Stomach (tissue), 9 donors: ENCODE measurements around the gene COIL. TPM values are rescaled to one million over a fixed set of nuclear protein-coding genes. Genes with fewer than 3 reads are reported as not detected.
"Not testable (repeated sequence)": the region's sequence is repeated elsewhere in the genome, so short reads cannot be mapped to it uniquely, and the experiment has no call there.

Source experiments
- DNase-seq, 2 donors: peaks; one replicate each; pipeline versions ENCODE4 v3.0.0 to v3.0.0-alpha.2; 2013 to 2019
- H3K27ac ChIP-seq, 5 donors: fragments of 200-600 bp in 4 of 5; sonication (generic) in 4 of 5; one replicate each; pipeline ENCODE4 v1.5.1; 2013 to 2019; ENCODE audit warnings: mild to moderate bottlenecking in 1 of 5, moderate library complexity in 1 of 5
- H3K27me3 ChIP-seq, 3 donors: fragments of 200-600 bp; sonication (generic); one replicate each; pipeline ENCODE4 v1.5.1; 2017 to 2019; ENCODE audit warnings: mixed run types in 1 of 3
- H3K36me3 ChIP-seq, 4 donors: fragments of 200-600 bp; sonication (generic); 1 replicate in 3 of 4; 2 replicates in 1 of 4; pipeline ENCODE4 v1.5.1; 2016 to 2019
- H3K4me1 ChIP-seq, 4 donors: fragments of 200-600 bp; sonication (generic); one replicate each; pipeline ENCODE4 v1.5.1; 2016 to 2019
- H3K4me3 ChIP-seq, 4 donors: fragments of 200-600 bp; sonication (generic) in 3 of 4; one replicate each; pipeline ENCODE4 v1.5.1; 2016 to 2019; ENCODE audit warnings: mild to moderate bottlenecking in 1 of 4
- H3K9me3 ChIP-seq, 4 donors: fragments of 200-600 bp; sonication (generic); one replicate each; pipeline ENCODE4 v1.5.1; 2016 to 2019
- CTCF ChIP-seq, 7 experiments: fragments of 450-650 bp in 4 of 7; fragments of 200-600 bp in 3 of 7; sonication (generic) in 3 of 7; IDR thresholded peaks; one replicate each; pipeline ENCODE4 v1.5.1; 2016 to 2019; ENCODE audit warnings: antibody characterized with exemption in 7 of 7, control low read depth in 2 of 7, mild to moderate bottlenecking in 1 of 7
- EP300 ChIP-seq: sonication (generic); formaldehyde crosslinking; IDR thresholded peaks from one replicate; pipeline ENCODE4 v1.6.1; 2017; ENCODE audit warnings: antibody characterized with exemption
- POLR2A ChIP-seq, 4 donors: fragments of 450-650 bp; IDR thresholded peaks; one replicate each; pipeline ENCODE4 v1.6.1; 2016; ENCODE audit warnings: antibody characterized with exemption in 4 of 4, control low read depth in 2 of 4, mild to moderate bottlenecking in 1 of 4, moderate library complexity in 1 of 4
- POLR2AphosphoS5 ChIP-seq, 3 donors: sonication (generic); formaldehyde crosslinking; IDR thresholded peaks; one replicate each; pipeline ENCODE4 v1.6.1; 2016; ENCODE audit warnings: antibody characterized with exemption in 3 of 3
- WGBS, 5 donors: extraction: QIAGEN DNeasy Blood & Tissue Kit in 3 of 5; methylation state at CpG; one replicate each; pipeline versions ENCODE4 v1.1.5 to v1.1.7; 2013 to 2018; 5-methylcytosine and 5-hydroxymethylcytosine counted together
- intact Hi-C: fragments of 100-400 bp; cut with DNase I; formaldehyde crosslinking; loops from one replicate; pipeline ENCODE4 v1.15.1; 2023; ENCODE audit warnings: low total_unique reads
- polyA plus RNA-seq, 3 donors: library from polyadenylated mRNA; stranded (reverse); fragments of 200-250 nt; gene quantifications; one replicate each; pipeline ENCODE4 v1.2.3, GENCODE V29; 2013
- total RNA-seq, 5 donors: library from RNA; depleted of rRNA; stranded (reverse); fragments of >200 nt; gene quantifications; one replicate each; pipeline versions ENCODE4 v1.1.0 to v1.2.3, GENCODE V29; 2014 to 2016
- donor health status: healthy with polysubstance abuse.
- donor health status: Bipolar disorder and iron deficiency.
- donor health status: healthy.

The COIL gene
- total and polyA plus RNA-seq, 8 donors = 2.3 to 23.1 (median 12.1) TPM

- TF ChIP-seq POLR2AphosphoS5 (IDR thresholded peaks at IDR 0.05) (no peak), EP300 (no peak), POLR2A (IDR thresholded peaks at IDR 0.05) (no peak), CTCF (IDR thresholded peaks at IDR 0.05) (no peak)
- no peaks in the 10 kb centered on the region for H3K27me3 ChIP-seq
- peaks cover 11 to 71% (median 53%) of the 10 kb centered on the region in 4 donors for H3K36me3 ChIP-seq
- no peak for DNase-seq
- H3K4me3 ChIP-seq = no peak overlapping the region
- 70 to 85% (median 77%) methylated on average over 3 of the region's 3 CpGs for WGBS, 5 donors
- intact Hi-C loops = no loop called here
- H3K4me1 ChIP-seq = peaks cover 7 to 15% (median 10%) of the 10 kb centered on the region in 4 donors
- no peak overlapping the region for H3K27ac ChIP-seq
- no peaks in the 10 kb centered on the region for H3K9me3 ChIP-seq
These were observed 22.5 kb upstream of the COIL start for GRCh38 chr17:56983366-56983765.

GRCh38 chr17:56982312-56982711 is 21.5 kb upstream of the COIL start:
- Histone ChIP-seq H3K27me3 (no peaks in the 10 kb centered on the region), H3K4me1 (peaks cover 8 to 17% (median 15%) of the 10 kb centered on the region in 4 donors), H3K27ac (no peak overlapping the region), H3K36me3 (peaks cover 11 to 62% (median 45%) of the 10 kb centered on the region in 4 donors), H3K9me3 (no peaks in the 10 kb centered on the region), H3K4me3 (no peak overlapping the region)
- no peak for DNase-seq
- intact Hi-C loops = no loop called here
- 82 to 92% (median 87%) methylated on average over 8 of the region's 8 CpGs for WGBS, 5 donors
- no peak for TF ChIP-seq EP300
- no peak for TF ChIP-seq POLR2A (IDR thresholded peaks at IDR 0.05)
- TF ChIP-seq POLR2AphosphoS5 (IDR thresholded peaks at IDR 0.05) = no peak
- TF ChIP-seq CTCF (IDR thresholded peaks at IDR 0.05) = no peak

- WGBS, 5 donors = 90 to 100% (median 95%) methylated on average over 12 of the region's 12 CpGs
- DNase-seq, H3K27ac ChIP-seq, H3K4me3 ChIP-seq, H3K27me3 ChIP-seq, intact Hi-C loops, H3K9me3 ChIP-seq: not testable (repeated sequence)
- Histone ChIP-seq H3K4me1 (peaks cover 11 to 26% (median 19%) of the 10 kb centered on the region in 4 donors), H3K36me3 (peaks cover 4 to 44% (median 31%) of the 10 kb centered on the region in 4 donors)
These were observed 19.7 kb upstream of the COIL start for GRCh38 chr17:56980526-56980925.

- H3K4me1 ChIP-seq = peaks cover 11 to 26% (median 19%) of the 10 kb centered on the region in 4 donors
- intact Hi-C loops = no loop called here
- peak overlapping the region in 2 of 5 donors; percentile 73 to 80 for H3K27ac ChIP-seq
- no peaks in the 10 kb centered on the region for H3K9me3 ChIP-seq
- 46 to 58% (median 49%) methylated on average over 3 of the region's 3 CpGs for WGBS, 5 donors
- H3K4me3 ChIP-seq = peak overlapping the region in 1 of 4 donors; percentile 56
- H3K27me3 ChIP-seq = no peaks in the 10 kb centered on the region
- TF ChIP-seq POLR2AphosphoS5 (IDR thresholded peaks at IDR 0.05) (no peak), EP300 (no peak), CTCF (IDR thresholded peaks at IDR 0.05) (no peak), POLR2A (IDR thresholded peaks at IDR 0.05) (no peak)
- H3K36me3 ChIP-seq = peaks cover 0 to 30% (median 19%) of the 10 kb centered on the region in 4 donors
- no peak for DNase-seq
These were observed 18.2 kb upstream of the COIL start for GRCh38 chr17:56979091-56979480.

GRCh38 chr17:56978441-56979090 is 17.7 kb upstream of the COIL start:
- TF ChIP-seq CTCF (IDR thresholded peaks at IDR 0.05) (no peak), EP300 (no peak), POLR2AphosphoS5 (IDR thresholded peaks at IDR 0.05) (no peak), POLR2A (IDR thresholded peaks at IDR 0.05) (no peak)
- H3K27me3 ChIP-seq = no peaks in the 10 kb centered on the region
- peak in 1 of 2 donors; percentile 20 for DNase-seq
- H3K4me3 ChIP-seq = peak overlapping the region; percentile 55 to 66 (median 60)
- H3K9me3 ChIP-seq = no peaks in the 10 kb centered on the region
- intact Hi-C loops = no loop called here
- WGBS, 5 donors = 18 to 24% (median 21%) methylated on average over 11 of the region's 11 CpGs
- peaks cover 0 to 25% (median 14%) of the 10 kb centered on the region in 4 donors for H3K36me3 ChIP-seq
- peaks cover 11 to 26% (median 19%) of the 10 kb centered on the region in 4 donors for H3K4me1 ChIP-seq
- H3K27ac ChIP-seq = peak overlapping the region; percentile 29 to 80 (median 65)
